ENCODE measurements around the gene HDAC8.
"Not testable (repeated sequence)": the region's sequence is repeated elsewhere in the genome, so short reads cannot be mapped to it uniquely, and the experiment has no call there.

HDAC8 gene

DNA sequence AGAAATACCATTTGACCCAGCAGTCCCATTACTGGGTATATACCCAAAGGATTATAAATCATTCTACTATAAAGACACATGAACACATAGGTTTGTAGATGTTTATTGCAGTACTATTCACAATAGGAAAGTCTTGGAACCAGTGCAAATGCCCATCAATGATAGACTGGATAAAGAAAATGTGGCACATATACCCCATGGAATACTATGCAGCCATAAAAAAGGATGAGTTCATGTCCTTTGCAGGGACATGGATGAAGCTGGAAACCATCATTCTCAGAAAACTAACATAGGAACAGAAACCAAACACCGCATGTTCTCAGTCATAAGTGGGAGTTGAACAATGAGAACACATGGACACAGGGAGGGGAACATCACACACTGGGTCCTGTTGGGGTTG lies 123.6 kb downstream of the HDAC8 start:
- not testable (repeated sequence) for DNase-seq

- DNase-seq: not testable (repeated sequence)
Observed at GRCh38 chrX:72440764-72441163, 131.9 kb downstream of the HDAC8 start.

- DNase-seq: no peak
Observed at GRCh38 chrX:72436010-72436409, 136.6 kb downstream of the HDAC8 start.

DNA sequence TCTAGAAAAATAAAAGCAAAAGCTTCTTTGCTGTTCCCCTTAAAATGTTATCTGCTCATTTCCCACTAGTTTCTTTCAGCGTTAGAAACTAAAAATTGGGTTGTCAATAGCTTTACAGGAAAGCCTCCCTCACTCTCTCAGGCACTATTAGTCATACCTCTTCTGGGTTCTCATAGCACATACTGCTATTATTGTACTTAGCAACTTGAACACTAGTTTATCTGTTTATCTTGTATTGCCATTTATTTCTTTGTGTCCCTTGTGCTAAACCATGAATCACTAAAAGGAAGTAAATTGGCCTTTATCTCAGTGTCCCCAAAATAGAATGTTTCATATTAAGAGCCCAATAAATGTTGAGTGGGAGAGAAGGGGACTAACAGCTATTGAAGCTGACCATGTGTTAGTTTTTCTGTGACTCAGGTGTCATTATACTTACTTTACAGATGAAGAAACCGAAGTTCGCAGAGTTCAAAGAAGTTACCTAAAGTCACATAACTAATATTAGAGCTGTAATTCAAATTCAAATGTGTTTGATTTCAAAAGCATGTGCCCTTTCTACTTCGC lies 142.2 kb downstream of the HDAC8 start:
- DNase-seq: no peak

DNA sequence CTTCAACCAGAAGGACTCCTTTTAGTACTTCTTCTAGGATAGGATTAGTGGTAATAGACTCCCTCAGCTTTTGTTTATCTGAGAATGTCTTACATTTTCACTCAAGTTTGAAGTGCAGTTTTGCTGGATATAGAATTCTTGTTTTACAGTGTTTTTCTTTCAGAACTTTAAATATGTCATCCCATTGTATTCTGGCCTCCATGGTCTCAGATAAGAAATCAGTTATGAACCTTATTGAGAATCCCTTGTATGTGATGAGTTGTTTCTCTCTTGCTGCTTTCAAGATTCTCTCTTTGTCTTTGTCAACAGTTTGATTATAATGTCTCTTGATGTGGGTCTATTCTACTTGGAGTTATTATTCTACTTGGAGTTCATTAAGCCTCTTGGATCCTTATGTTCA lies 150.8 kb downstream of the HDAC8 start:
- no peak for DNase-seq

GRCh38 chrX:72409993-72410392 lies 162.7 kb downstream of the HDAC8 start:
- no peak for DNase-seq

- no peak for DNase-seq
Observed at GRCh38 chrX:72408885-72409284, 163.8 kb downstream of the HDAC8 start.

DNA sequence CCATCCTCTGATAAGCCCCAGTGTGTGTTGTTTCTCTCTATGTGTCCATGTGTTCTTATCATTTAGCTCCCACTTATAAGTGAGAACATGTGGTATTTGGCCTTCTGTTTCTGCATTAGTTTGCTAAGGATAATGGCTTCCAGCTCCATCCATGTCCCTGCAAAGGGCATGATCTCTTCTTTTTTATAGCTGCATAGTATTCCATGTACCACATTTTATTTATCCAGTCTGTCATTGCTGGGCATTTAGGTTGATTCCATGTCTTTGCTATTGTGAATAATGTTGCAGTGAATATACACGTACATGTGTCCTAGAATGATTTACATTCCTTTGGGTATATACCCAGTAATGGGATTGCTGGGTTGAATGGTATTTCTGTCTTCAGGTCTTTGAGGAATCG lies 167.5 kb downstream of the HDAC8 start:
- not testable (repeated sequence) for DNase-seq

- no peak for DNase-seq
Observed at GRCh38 chrX:72402614-72403013, 170.0 kb downstream of the HDAC8 start.

- no peak for DNase-seq
Observed at GRCh38 chrX:72399816-72400215, 172.8 kb downstream of the HDAC8 start.

DNA sequence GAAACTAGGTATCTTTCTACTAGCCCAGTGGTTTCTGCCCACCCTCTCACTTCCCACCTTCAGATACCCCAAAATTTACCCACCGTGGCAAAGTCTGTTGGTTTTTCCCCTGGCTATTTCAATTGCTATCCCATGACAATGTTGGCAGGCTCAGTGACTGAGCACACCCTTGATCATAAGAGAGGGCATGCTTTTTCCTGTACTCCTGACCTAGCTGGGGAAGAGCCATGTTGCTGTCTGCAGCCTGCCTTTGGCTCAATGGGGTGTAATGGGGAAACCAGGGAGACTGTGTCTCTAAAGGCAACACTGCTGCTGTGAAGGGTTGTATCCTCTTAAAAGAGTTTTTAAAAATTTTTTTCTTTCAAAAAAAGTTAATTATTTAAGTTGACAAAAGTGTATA lies 176.5 kb downstream of the HDAC8 start:
- DNase-seq: no peak

DNA sequence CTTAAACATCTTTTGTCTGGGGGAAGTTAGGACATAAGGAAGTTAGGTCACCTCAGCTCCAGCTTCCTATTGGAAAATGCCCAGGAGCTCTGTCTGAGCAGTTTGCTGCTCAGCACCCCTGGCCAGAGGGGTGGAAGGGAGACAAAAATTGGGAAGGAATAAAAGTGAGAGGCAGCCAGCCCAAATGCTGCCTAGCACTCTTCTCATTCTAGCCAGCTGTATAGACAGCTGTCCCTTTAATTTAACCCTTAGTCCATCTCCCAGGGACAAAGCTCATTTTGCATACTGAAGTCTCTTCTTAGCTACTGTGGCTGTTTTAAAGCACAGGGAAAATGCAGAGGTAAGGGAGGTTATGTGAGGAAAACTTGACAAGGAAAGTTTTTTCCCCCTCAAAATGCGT lies 177.4 kb downstream of the HDAC8 start:
- no peak for DNase-seq

GRCh38 chrX:72394518-72395170 lies 178.0 kb downstream of the HDAC8 start:
- no peak for DNase-seq

DNA sequence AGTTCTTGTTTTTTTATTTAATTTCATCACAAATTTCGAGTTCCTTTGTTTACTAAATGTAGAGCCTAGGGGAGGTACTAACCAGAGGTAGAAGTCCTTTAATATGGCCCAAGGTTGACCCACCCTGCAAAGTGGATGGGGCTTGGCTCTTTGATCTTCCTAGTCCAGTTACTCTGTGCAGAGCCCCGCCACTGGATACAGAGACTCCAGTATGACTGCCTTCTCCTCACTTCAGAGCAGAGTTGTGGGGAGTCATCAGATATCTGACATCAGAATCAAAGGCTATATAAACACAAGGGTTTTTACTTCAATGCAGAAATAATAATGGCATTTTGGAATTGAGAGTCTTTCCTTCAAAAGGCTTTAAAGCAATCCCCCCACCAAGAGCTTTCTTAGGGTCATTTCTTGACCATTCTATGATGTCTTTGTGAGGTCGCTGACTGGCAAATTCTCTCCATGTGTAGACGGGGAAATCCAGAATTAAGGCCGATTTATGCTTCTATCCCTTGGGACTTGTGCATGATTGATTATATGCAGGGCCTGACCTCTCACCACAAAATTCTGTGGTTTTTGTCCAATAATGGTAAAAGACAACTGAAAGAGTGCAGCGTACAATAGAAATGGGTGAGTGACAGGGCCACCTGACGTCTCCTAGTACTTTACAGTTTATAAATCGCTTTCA lies 178.7 kb downstream of the HDAC8 start:
- no peak for DNase-seq

DNA sequence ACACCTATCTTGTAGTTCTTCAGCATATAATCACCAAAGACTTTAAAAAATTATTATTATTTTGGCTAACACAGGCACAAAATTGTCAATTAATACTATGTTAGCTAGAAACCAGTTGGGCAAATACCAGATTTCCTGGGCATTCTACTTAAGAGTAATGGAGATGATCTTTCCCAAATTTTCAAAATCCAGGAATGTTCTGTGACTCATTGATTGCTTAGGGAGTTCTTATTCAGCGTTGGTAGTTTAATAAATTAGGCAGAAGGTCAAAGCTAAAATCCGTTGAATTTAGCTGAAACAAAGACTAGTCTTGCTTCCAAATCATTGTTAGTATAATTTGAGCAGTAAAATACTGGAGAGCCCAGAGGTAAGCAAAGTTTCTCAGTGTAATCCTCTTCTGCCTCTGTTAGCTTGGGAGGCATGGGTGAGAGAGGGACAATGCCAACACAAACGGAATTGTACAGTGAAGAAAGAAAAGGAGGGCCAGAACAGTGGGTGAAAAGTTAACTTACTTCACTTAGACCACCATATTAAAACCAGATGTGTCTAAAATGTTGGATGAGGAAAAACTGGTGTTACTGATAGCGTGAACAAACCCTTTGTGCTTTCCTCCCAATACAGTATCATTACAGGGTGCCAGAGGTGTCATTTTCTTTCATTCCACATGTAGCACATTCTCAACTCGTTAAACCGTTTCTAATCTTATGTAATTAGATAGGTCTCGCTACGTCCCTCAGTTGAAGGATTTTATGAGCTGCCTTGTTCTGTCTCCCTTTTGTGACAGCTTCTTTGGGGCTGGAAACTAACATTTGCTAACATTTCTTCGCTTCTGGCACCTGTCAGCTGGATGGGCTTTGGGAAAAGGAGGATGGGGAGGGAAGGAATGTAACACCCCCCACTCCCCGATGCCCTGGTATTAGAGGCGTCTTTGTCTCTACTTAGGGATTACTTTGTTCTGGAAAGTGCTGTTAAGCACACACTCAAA lies 179.5 kb downstream of the HDAC8 start:
- DNase-seq: no peak

DNA sequence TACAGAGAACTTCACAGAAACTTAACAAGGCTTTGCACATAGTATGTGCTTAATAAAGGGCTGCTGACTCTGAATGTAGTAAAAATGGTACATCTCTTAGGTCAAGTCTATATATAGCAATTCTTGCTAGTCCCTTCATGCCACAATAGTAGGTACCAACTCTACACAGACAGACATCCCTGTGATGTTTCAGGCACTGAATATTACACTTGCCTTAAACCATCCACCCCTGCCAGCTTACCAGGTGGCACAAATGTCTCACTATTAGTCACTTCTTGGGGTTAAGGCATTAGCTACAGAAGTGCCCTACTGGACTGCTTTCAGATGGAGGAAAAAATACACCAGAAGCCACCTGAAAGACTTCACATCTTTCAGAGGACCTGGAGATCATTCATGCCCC lies 180.6 kb downstream of the HDAC8 start:
- DNase-seq: no peak

- no peak for DNase-seq
Observed at GRCh38 chrX:72387247-72387646, 185.4 kb downstream of the HDAC8 start.

- no peak for DNase-seq
Observed at GRCh38 chrX:72382202-72382595, 190.4 kb downstream of the HDAC8 start.

DNA sequence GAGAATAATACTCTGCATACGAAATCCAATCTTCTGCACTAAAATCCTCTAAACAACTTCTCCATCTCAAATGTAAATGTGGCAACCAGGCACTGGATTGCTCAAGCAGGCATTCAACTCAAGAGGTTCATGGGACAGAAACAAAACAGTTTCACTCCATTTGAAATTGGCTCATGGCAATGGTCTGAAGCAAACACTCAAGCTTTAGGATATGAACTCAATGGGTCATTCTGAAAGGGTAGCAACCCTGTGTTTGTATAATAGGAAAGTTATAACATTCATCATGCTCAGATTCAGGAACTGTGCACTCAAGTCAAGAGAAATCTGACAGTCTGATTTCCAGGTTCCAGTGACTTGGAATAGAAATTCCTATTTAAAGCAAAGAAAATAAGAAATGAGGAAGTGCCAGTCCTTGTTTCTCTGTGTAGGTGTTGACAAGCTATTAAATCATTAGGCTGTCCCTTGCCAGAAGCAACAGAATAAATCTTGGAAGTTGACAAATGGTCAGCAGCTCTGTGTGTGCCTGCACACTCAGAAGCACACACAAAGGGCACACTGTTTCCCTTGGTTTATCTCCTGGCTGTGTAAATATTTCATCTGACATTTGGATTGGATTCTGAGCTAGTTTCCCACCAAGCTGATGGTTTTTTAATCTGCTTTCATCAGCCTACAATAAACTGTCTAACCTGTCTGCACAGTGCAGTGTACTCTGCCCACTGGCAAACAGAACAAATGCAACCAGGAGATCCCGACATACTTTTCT lies 191.0 kb downstream of the HDAC8 start:
- no peak for DNase-seq

- no peak for DNase-seq
Observed at GRCh38 chrX:72376124-72376523, 196.5 kb downstream of the HDAC8 start.

GRCh38 chrX:72373136-72373535 lies 199.5 kb downstream of the HDAC8 start:
- no peak for DNase-seq

- DNase-seq: no peak
Observed at GRCh38 chrX:72372735-72373134, 199.9 kb downstream of the HDAC8 start.

- DNase-seq: no peak
Observed at GRCh38 chrX:72371405-72371804, 201.2 kb downstream of the HDAC8 start.

All from NCI-H446 treated with DMSO at 0.1 percent for 48 hours (cell line).